HG03469 (cell line): ENCODE measurements around the gene RBM26.
A peak's percentile ranks its signal among the peaks of the same experiment; 100 is the strongest.

Experiments used
- ATAC-seq: cut with Tn5 transposase; IDR thresholded peaks from one replicate; pipeline ENCODE4 v1.9.1; 2021; ENCODE audit warnings: mild to moderate bottlenecking, moderate library complexity, moderate number of reproducible peaks; ENCODE audit not compliant: unreplicated experiment

The RBM26 gene

GRCh38 chr13:79427265-79427664, 21.2 kb upstream of the RBM26 start:
- no peak for ATAC-seq

GRCh38 chr13:79423801-79424642, 18.0 kb upstream of the RBM26 start:
- no peak for ATAC-seq

GRCh38 chr13:79423340-79423739, 17.3 kb upstream of the RBM26 start:
- ATAC-seq: no peak

- no peak for ATAC-seq
Observed at GRCh38 chr13:79419365-79419764, 13.3 kb upstream of the RBM26 start.

- no peak for ATAC-seq
Observed at GRCh38 chr13:79417741-79418140, 11.7 kb upstream of the RBM26 start.

GRCh38 chr13:79413521-79413920, 7.5 kb upstream of the RBM26 start:
- ATAC-seq: no peak

GRCh38 chr13:79409828-79410227, 3.8 kb upstream of the RBM26 start:
- ATAC-seq: no peak

GRCh38 chr13:79407349-79407979, 1.4 kb upstream of the RBM26 start:
- no peak for ATAC-seq

GRCh38 chr13:79406597-79406908, 498 bp upstream of the RBM26 start:
- peak; percentile 22 for ATAC-seq

GRCh38 chr13:79405501-79405830, 589 bp downstream of the RBM26 start:
- ATAC-seq: no peak

GRCh38 chr13:79404985-79405384, 1.1 kb downstream of the RBM26 start:
- no peak for ATAC-seq

- ATAC-seq: no peak
Observed at GRCh38 chr13:79404361-79404760, 1.7 kb downstream of the RBM26 start.

- no peak for ATAC-seq
Observed at GRCh38 chr13:79403113-79403512, 2.9 kb downstream of the RBM26 start.

GRCh38 chr13:79402679-79403078, 3.4 kb downstream of the RBM26 start:
- no peak for ATAC-seq

- no peak for ATAC-seq
Observed at GRCh38 chr13:79402074-79402635, 3.9 kb downstream of the RBM26 start.

GRCh38 chr13:79401259-79402070, 4.6 kb downstream of the RBM26 start:
- peak; percentile 35 for ATAC-seq

GRCh38 chr13:79398915-79399314, 7.1 kb downstream of the RBM26 start:
- no peak for ATAC-seq

- ATAC-seq: no peak
Observed at GRCh38 chr13:79398127-79398526, 7.9 kb downstream of the RBM26 start.

GRCh38 chr13:79395881-79396280, 10.2 kb downstream of the RBM26 start:
- ATAC-seq: no peak

- peak; percentile 46 for ATAC-seq
Observed at GRCh38 chr13:79393564-79394249, 12.3 kb downstream of the RBM26 start.
